ENCODE measurements around the gene ROCK2. TPM values are rescaled to one million over a fixed set of nuclear protein-coding genes. Genes with fewer than 3 reads are reported as not detected.

ROCK2 gene
- total and polyA plus RNA-seq, 9 of the 15 experiments (the other 6 are each of a cell fraction or from before 2014, with no cell fraction given) = 4.9 to 30.6 (median 14.3) TPM

DNA sequence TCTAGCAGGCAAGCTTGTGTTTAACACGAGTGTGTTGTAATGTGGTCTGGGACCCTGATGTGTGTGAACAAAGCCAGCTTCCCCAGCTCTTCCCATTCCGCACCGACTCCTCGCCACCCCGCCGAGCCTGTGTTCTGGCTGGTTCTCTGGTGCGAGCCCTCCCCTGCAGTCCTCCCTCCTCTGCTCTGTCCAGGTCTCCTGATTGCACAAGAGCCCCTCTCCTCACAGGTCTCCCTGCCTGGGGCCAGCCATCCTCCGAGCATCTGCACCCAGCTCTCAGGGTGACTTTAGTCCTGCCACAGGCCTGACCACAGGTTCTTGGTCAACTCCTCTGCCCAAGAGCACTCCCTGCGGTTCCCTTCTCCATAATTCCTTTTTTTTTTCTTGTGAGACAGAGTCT lies 175.9 kb downstream of the ROCK2 start:
- WGBS (ENCODE audit: insufficient coverage, low coverage, missing lambda C conversion rate) = 69% methylated on average over 8 of the region's 9 CpGs

DNA sequence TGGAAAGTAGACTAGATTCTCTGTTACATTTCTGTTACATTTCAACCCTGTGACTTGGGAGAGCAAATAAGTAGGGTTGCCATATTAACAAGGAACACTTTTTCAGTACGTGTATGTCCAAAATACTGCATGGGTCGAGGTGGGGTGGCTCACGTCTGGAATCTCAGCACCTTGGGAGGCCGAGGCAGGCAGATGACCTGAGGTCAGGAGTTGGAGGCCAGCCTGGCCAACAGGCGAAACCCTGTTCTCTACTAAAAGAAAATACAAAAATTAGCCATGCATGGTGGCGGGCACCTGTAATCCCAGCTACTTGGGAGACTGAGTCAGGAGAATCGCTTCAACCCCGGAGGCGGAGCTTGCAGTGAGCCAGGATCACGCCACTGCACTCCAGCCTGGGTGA lies 178.0 kb downstream of the ROCK2 start:
- H3K27ac ChIP-seq (ENCODE audit: extremely low read depth, low read depth, low read length) = no peak overlapping the region
- no peak for DNase-seq (ENCODE audit: extremely low read depth in 1 of 4, low spot score in 3 of 4)
- no peak overlapping the region for H3K4me3 ChIP-seq
- in situ Hi-C loops (cut with MboI) = no loop called here
- H3K9ac ChIP-seq (ENCODE audit: insufficient read depth in 1 of 2, low read depth in 2 of 2, low read length in 2 of 2) = no peak overlapping the region
- FAIRE-seq = no peak
- H2AFZ ChIP-seq (ENCODE audit: low read depth, low read length) = no peak overlapping the region
- 72% methylated on average over 10 of the region's 10 CpGs for WGBS (ENCODE audit: insufficient coverage, low coverage, missing lambda C conversion rate)
- ChIA-PET CTCF (ENCODE audit: low intra/inter-chr PET ratio) (no interaction called here), POLR2A (no interaction called here)
- peaks cover 0 to 7% of the 10 kb centered on the region in 2 experiments; a peak in 2 of 5 replicates for H3K4me1 ChIP-seq (replicated peaks in 1 of 2; ENCODE audit: control insufficient read depth in 2 of 2, insufficient read depth in 2 of 2, low read length in 2 of 2)
- intact Hi-C loops (cut with micrococcal nuclease) = no loop called here
- H3K9me1 ChIP-seq (ENCODE audit: control insufficient read depth, insufficient read depth, low read length) = no peaks in the 10 kb centered on the region
- H3K36me3 ChIP-seq (ENCODE audit: control insufficient read depth, insufficient read depth, low read length) = no peaks in the 10 kb centered on the region
- no peaks in the 10 kb centered on the region for H3K9me3 ChIP-seq (replicated peaks; ENCODE audit: control insufficient read depth, insufficient read depth, low read depth, low read length)
- no peaks in the 10 kb centered on the region for H4K20me1 ChIP-seq (replicated peaks; ENCODE audit: control insufficient read depth, insufficient read depth, low read length)
- no peaks in the 10 kb centered on the region for H3K79me2 ChIP-seq (ENCODE audit: control insufficient read depth, insufficient read depth, low read length)
- no peak for ATAC-seq
- no peak overlapping the region for H3K4me2 ChIP-seq (ENCODE audit: insufficient read depth, low read length)
- H3K27me3 ChIP-seq (ENCODE audit: control insufficient read depth in 2 of 2, insufficient read depth in 2 of 2, low read length in 2 of 2) = no peaks in the 10 kb centered on the region
- BruUV-seq (replicated peaks) = no TSS peak
- TF ChIP-seq POLR2G (IDR thresholded peaks at IDR 0.05; ENCODE audit: low read depth, low read length) (no peak), HCFC1 (IDR thresholded peaks at IDR 0.05; ENCODE audit: low read depth, low read length) (no peak), GTF2A2 (tag; IDR thresholded peaks at IDR 0.05) (no peak), ZNF436 (CRISPR knock-in tag; IDR thresholded peaks at IDR 0.05) (no peak), ZFP36 (IDR thresholded peaks at IDR 0.05; ENCODE audit: low read depth, low read length, partially characterized antibody) (no peak), NFE2L1 (tag; IDR thresholded peaks at IDR 0.05; ENCODE audit: borderline replicate concordance, low read depth) (no peak), ZNF140 (CRISPR knock-in tag; IDR thresholded peaks at IDR 0.05) (no peak), NONO (IDR thresholded peaks at IDR 0.05; ENCODE audit: low read depth in 2 of 2, low read length in 1 of 2) (no peak), NCOA2 (IDR thresholded peaks at IDR 0.05; ENCODE audit: partially characterized antibody in 2 of 2) (no peak), DDX20 (tag; IDR thresholded peaks at IDR 0.05; ENCODE audit: low read depth) (no peak), DIDO1 (tag; IDR thresholded peaks at IDR 0.05; ENCODE audit: low read depth) (no peak), PHB (CRISPR knock-in tag; IDR thresholded peaks at IDR 0.05) (no peak), ZNF3 (CRISPR knock-in tag; IDR thresholded peaks at IDR 0.05) (no peak), ZNF551 (CRISPR knock-in tag; IDR thresholded peaks at IDR 0.05) (no peak), HDAC3 (IDR thresholded peaks at IDR 0.05; ENCODE audit: borderline replicate concordance, partially characterized antibody) (no peak)
- TF ChIP-seq, protein P1, sequence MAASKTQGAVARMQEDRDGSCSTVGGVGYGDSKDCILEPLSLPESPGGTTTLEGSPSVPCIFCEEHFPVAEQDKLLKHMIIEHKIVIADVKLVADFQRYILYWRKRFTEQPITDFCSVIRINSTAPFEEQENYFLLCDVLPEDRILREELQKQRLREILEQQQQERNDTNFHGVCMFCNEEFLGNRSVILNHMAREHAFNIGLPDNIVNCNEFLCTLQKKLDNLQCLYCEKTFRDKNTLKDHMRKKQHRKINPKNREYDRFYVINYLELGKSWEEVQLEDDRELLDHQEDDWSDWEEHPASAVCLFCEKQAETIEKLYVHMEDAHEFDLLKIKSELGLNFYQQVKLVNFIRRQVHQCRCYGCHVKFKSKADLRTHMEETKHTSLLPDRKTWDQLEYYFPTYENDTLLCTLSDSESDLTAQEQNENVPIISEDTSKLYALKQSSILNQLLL (CRISPR knock-in tag; IDR thresholded peaks at IDR 0.05; ENCODE audit: borderline replicate concordance) = no peak

More for the DNA sequence above, 175.9 kb downstream of the ROCK2 start:
- no peak overlapping the region for H2AFZ ChIP-seq (ENCODE audit: low read depth, low read length)
- no peak overlapping the region for H3K4me3 ChIP-seq
- H4K20me1 ChIP-seq (replicated peaks; ENCODE audit: control insufficient read depth, insufficient read depth, low read length) = no peaks in the 10 kb centered on the region
- POLR2A ChIA-PET = interaction anchor here (1.0 to 1.1 kb wide), 2 partner anchors 9 to 393 kb away, joined by 3 read pairs; no protein-coding TSS in a partner anchor
- 0 out of 2 replicates have a peak, but pooled peaks have one; percentile 29 for TF ChIP-seq CEBPB (tag; IDR thresholded peaks at IDR 0.05)
- no peak for TF ChIP-seq ZNF134 (CRISPR knock-in tag; conservative IDR thresholded peaks at IDR 0.05)
- H3K9me1 ChIP-seq (ENCODE audit: control insufficient read depth, insufficient read depth, low read length) = no peaks in the 10 kb centered on the region
- no peak overlapping the region for H3K27ac ChIP-seq (ENCODE audit: extremely low read depth, low read depth, low read length)
- no peak; the same call in 1 of the 3 replicates for ATAC-seq
- intact Hi-C loops (cut with micrococcal nuclease) = no loop called here
- H3K4me2 ChIP-seq (ENCODE audit: insufficient read depth, low read length) = no peak overlapping the region
- no peaks in the 10 kb centered on the region for H3K36me3 ChIP-seq (ENCODE audit: control insufficient read depth, insufficient read depth, low read length)
- no peaks in the 10 kb centered on the region for H3K9me3 ChIP-seq (replicated peaks; ENCODE audit: control insufficient read depth, insufficient read depth, low read depth, low read length)
- H3K9ac ChIP-seq (ENCODE audit: insufficient read depth in 1 of 2, low read depth in 2 of 2, low read length in 2 of 2) = 0 out of 4 replicates have a peak overlapping the region, but pooled peaks of 1 of the 2 experiments have one; percentile 36
- no peaks in the 10 kb centered on the region for H3K27me3 ChIP-seq (ENCODE audit: control insufficient read depth in 2 of 2, insufficient read depth in 2 of 2, low read length in 2 of 2)
- no peak for FAIRE-seq
- H3K4me1 ChIP-seq (replicated peaks in 1 of 2; ENCODE audit: control insufficient read depth in 2 of 2, insufficient read depth in 2 of 2, low read length in 2 of 2) = peaks cover 0 to 7% of the 10 kb centered on the region in 2 experiments; a peak in 2 of 5 replicates
- no TSS peak for BruUV-seq (replicated peaks)
- in situ Hi-C loops (cut with MboI) = no loop called here
- CTCF ChIA-PET (ENCODE audit: low intra/inter-chr PET ratio) = no interaction called here
- no peak for DNase-seq (ENCODE audit: extremely low read depth in 1 of 4, low spot score in 3 of 4)
- no peaks in the 10 kb centered on the region for H3K79me2 ChIP-seq (ENCODE audit: control insufficient read depth, insufficient read depth, low read length)
